Activated T-helper 1 cell treated with anti-CD3 and anti-CD28 coated beads, Interleukin-2, amount 50 U/mL, for 16 hours (primary cell): ENCODE results near the gene DHFR.
A peak's percentile ranks its signal among the peaks of the same experiment; 100 is the strongest.
"Not testable (repeated sequence)": the region's sequence is repeated elsewhere in the genome, so short reads cannot be mapped to it uniquely, and the experiment has no call there.

Source experiments
- DNase-seq, 2 donors: peaks; one replicate each; pipeline ENCODE4 v3.0.0-alpha.2; 2020; ENCODE audit warnings: low read depth in 1 of 2, low spot score in 1 of 2

The DHFR gene

GRCh38 chr5:80654391-80655230 lies at the start of gene DHFR, which contains the start of gene MSH3:
TSS of gene DHFR (minus strand) at chr5:80654983. CDS start at chr5:80654489, 494 bp downstream.
TSS of gene MSH3 (plus strand) at chr5:80654652. CDS start at chr5:80654728, 76 bp downstream.
- peak; percentile 76 to 79 for DNase-seq

- no peak for DNase-seq
These were observed 49.4 kb upstream of the DHFR start for GRCh38 chr5:80704221-80704620.

- DNase-seq: no peak
These were observed 49.0 kb upstream of the DHFR start for GRCh38 chr5:80703747-80704146.

GRCh38 chr5:80703291-80703690 lies 48.5 kb upstream of the DHFR start:
- DNase-seq: no peak

GRCh38 chr5:80701597-80701996 lies 46.8 kb upstream of the DHFR start:
- DNase-seq: no peak

- DNase-seq: no peak
These were observed 43.6 kb upstream of the DHFR start for GRCh38 chr5:80698369-80698768.

- no peak for DNase-seq
These were observed 42.3 kb upstream of the DHFR start for GRCh38 chr5:80697100-80697499.

GRCh38 chr5:80696450-80696849 lies 41.7 kb upstream of the DHFR start:
- DNase-seq: no peak

- DNase-seq: no peak
These were observed 40.9 kb upstream of the DHFR start for GRCh38 chr5:80695666-80696065.

GRCh38 chr5:80689627-80690026 lies 34.8 kb upstream of the DHFR start:
- no peak for DNase-seq

GRCh38 chr5:80688648-80689420 lies 34.1 kb upstream of the DHFR start:
- no peak for DNase-seq

GRCh38 chr5:80686757-80687156 lies 32.0 kb upstream of the DHFR start:
- no peak for DNase-seq

- no peak for DNase-seq
These were observed 21.9 kb upstream of the DHFR start for GRCh38 chr5:80676706-80677105.

- DNase-seq: peak; percentile 23 to 26
These were observed 17.5 kb upstream of the DHFR start for GRCh38 chr5:80672140-80672736.

- DNase-seq: no peak
These were observed 13.5 kb upstream of the DHFR start for GRCh38 chr5:80668016-80668969.

- no peak for DNase-seq
These were observed 12.6 kb upstream of the DHFR start for GRCh38 chr5:80667384-80667783.

- no peak for DNase-seq
These were observed 10.3 kb upstream of the DHFR start for GRCh38 chr5:80665057-80665456.

- DNase-seq: no peak
These were observed 7.3 kb upstream of the DHFR start for GRCh38 chr5:80662108-80662507.

- DNase-seq: not testable (repeated sequence)
These were observed 5.9 kb upstream of the DHFR start for GRCh38 chr5:80660661-80661060.

- DNase-seq: no peak
These were observed 4.3 kb upstream of the DHFR start for GRCh38 chr5:80659106-80659505.

- no peak for DNase-seq
These were observed 1.6 kb upstream of the DHFR start for GRCh38 chr5:80656425-80656824.
